A549 (cell line): ENCODE data around the gene AURKB. TPM values are rescaled to one million over a fixed set of nuclear protein-coding genes. Genes with fewer than 3 reads are reported as not detected.

Source experiments
- ATAC-seq, 2 experiments: fragments of 200-7000 bp in 1 of 2; fragments of >200 bp in 1 of 2; cut with Nextera tagmentation in 1 of 2; cut with Tn5 transposase in 1 of 2; 3 replicates each; pipeline versions ENCODE4 v1.8.0 to v1.9.1; 2018 to 2020; ENCODE audit warnings: mild to moderate bottlenecking in 1 of 2, moderate library complexity in 1 of 2
- CTCF ChIA-PET: fragments of 300-600 bp; sonication (Branson Sonifier 250); formaldehyde crosslinking; extraction: SDS; loops from one replicate; lab custom pipeline; 2021; ENCODE audit warnings: antibody characterized with exemption, inconsistent platforms; lab: Yijun Ruan, JAX
- POLR2A ChIA-PET: fragments of 350-600 bp; formaldehyde crosslinking; extraction: SDS; loops from one replicate; lab custom pipeline; 2021; ENCODE audit warnings: antibody characterized with exemption, inconsistent platforms; lab: Yijun Ruan, JAX
- DNase-seq, 2 experiments: peaks; one replicate each; pipeline versions ENCODE4 v3.0.0 to v3.0.0-alpha.2; 2011 to 2016; ENCODE audit warnings: low read depth in 1 of 2, low spot score in 1 of 2
- FAIRE-seq: peaks from 2 replicates; lab custom pipeline; 2011; peaks lifted over from hg19 to GRCh38; lab: Jason Lieb, UNC
- H3K27ac ChIP-seq, 2 experiments: fragments of >200 bp; sonication (Bioruptor Twin); formaldehyde crosslinking; 3 replicates each; pipeline ENCODE4 v1.5.1; 2016 to 2017
- H3K4me1 ChIP-seq: fragments of >200 bp; sonication (Bioruptor Twin); formaldehyde crosslinking; 3 replicates; pipeline ENCODE4 v1.6.1; 2016
- H3K4me2 ChIP-seq: fragments of >200 bp; sonication (Bioruptor Twin); formaldehyde crosslinking; 3 replicates; pipeline ENCODE4 v1.6.1; 2016
- H3K4me3 ChIP-seq: fragments of >200 bp; sonication (Bioruptor Twin); formaldehyde crosslinking; 3 replicates; pipeline ENCODE4 v1.5.1; 2016
- H3K9me3 ChIP-seq: fragments of >200 bp; sonication (Bioruptor Twin); formaldehyde crosslinking; 3 replicates; pipeline ENCODE4 v1.6.1; 2016
- FOXS1 ChIP-seq: fragments of 250-450 bp; sonication (Bioruptor Pico); IDR thresholded peaks from 2 replicates; pipeline ENCODE4 v1.5.0; 2020; ENCODE audit warnings: mild to moderate bottlenecking, moderate library complexity
- GATA3 ChIP-seq: IDR thresholded peaks from 2 replicates; pipeline ENCODE4 v1.6.1; 2012; ENCODE audit warnings: borderline replicate concordance
- HOXA7 ChIP-seq: fragments of 250-450 bp; sonication (Bioruptor Pico); IDR thresholded peaks from 2 replicates; pipeline ENCODE4 v1.5.0; 2020; ENCODE audit warnings: mild to moderate bottlenecking, moderate library complexity
- HOXB5 ChIP-seq: fragments of 250-450 bp; sonication (Bioruptor Pico); IDR thresholded peaks from 2 replicates; pipeline ENCODE4 v1.5.0; 2020; ENCODE audit warnings: mild to moderate bottlenecking, moderate library complexity
- RAD21 ChIP-seq, 2 experiments: fragments of >200 bp in 1 of 2; sonication (Bioruptor Twin) in 1 of 2; formaldehyde crosslinking in 1 of 2; IDR thresholded peaks in 1 of 2; conservative IDR thresholded peaks in 1 of 2; 2 replicates in 1 of 2; 3 replicates in 1 of 2; pipeline ENCODE4 v1.6.1; 2012 to 2018; ENCODE audit warnings: inconsistent platforms in 1 of 2
- RFX5 ChIP-seq: fragments of 450-650 bp; IDR thresholded peaks from 2 replicates; pipeline ENCODE4 v1.7.1; 2014; ENCODE audit warnings: antibody characterized with exemption, mild to moderate bottlenecking, moderate library complexity
- SREBF2 ChIP-seq: fragments of 450-650 bp; IDR thresholded peaks from 2 replicates; pipeline ENCODE4 v1.6.1; 2014; ENCODE audit warnings: mild to moderate bottlenecking, moderate library complexity
- TP53 ChIP-seq: fragments of 250-450 bp; sonication (Bioruptor Pico); IDR thresholded peaks from 2 replicates; pipeline ENCODE4 v1.5.0; 2021; ENCODE audit warnings: mild to moderate bottlenecking, moderate library complexity
- WGBS: methylation state at CpG from one replicate; pipeline ENCODE4 v1.1.6; 2017; ENCODE audit errors: missing lambda C conversion rate; 5-methylcytosine and 5-hydroxymethylcytosine counted together
- polyA plus RNA-seq, 4 experiments: library from polyadenylated mRNA; depleted of rRNA in 3 of 4; stranded (reverse); fragments of >200 nt; fragmentation: RNase III in 1 of 4; extraction: RNeasy Plus Mini Kit Qiagen cat#74134 plus additional on column Dnase treatment in 1 of 4; gene quantifications; 2 replicates in 3 of 4; 3 replicates in 1 of 4; pipeline ENCODE4 v1.2.3, GENCODE V29; 2011 to 2017
- TF ChIP-seq, protein P1 (sequence below): fragments of 250-450 bp; sonication (Bioruptor Pico); IDR thresholded peaks from 2 replicates; pipeline ENCODE4 v1.5.0; 2021; ENCODE audit warnings: mild to moderate bottlenecking, moderate library complexity, borderline replicate concordance
- TF ChIP-seq, protein P2 (sequence below): IDR thresholded peaks from 2 replicates; pipeline ENCODE4 v1.6.1; 2012; ENCODE audit warnings: low read depth, borderline replicate concordance
- TF ChIP-seq, protein P3 (sequence below): fragments of 200-600 bp; sonication (generic); IDR thresholded peaks from 2 replicates; pipeline ENCODE4 v1.6.1; 2016; ENCODE audit warnings: antibody characterized with exemption, mild to moderate bottlenecking, moderate library complexity
- TF ChIP-seq, protein P4 (sequence below): IDR thresholded peaks from 2 replicates; pipeline ENCODE4 v1.6.1; 2012

Gene AURKB
- polyA plus RNA-seq, 2 of the 4 experiments (the other 2 are of a cell fraction): 51.0 to 130 TPM

DNA sequence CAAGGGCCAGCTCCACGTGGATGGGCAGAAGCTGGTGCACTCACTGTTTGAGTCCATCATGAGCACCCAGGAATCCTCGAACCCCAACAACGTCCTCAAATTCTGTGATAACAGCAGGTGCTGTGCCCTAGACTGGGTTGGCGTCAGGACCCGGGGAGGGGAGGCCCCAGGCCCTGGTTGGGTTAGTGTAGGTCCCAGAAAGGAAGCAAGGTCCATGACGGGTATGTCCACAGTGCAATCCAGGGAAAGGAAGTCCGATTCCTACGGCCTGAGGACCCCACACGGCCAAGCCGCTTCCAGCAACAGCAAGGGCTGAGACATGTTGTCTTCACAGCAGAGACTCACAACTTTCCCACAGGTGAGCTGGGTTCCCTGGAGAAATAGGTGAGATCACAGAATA lies 45.9 kb upstream of the AURKB start:
- no peak overlapping the region for H3K27ac ChIP-seq
- H3K9me3 ChIP-seq: no peaks in the 10 kb centered on the region
- ChIA-PET POLR2A (no interaction called here), CTCF (interaction anchor here (0.6 to 2.9 kb wide), 6 partner anchors 15 to 128 kb away, joined by 3 to 14 read pairs (median 4); no protein-coding TSS in a partner anchor)
- ATAC-seq: no peak
- FAIRE-seq: no peak
- H3K4me3 ChIP-seq: no peak overlapping the region
- 91% methylated on average over 10 of the region's 10 CpGs for WGBS
- no peaks in the 10 kb centered on the region for H3K4me1 ChIP-seq
- no peak for DNase-seq
- TF ChIP-seq, protein P1, sequence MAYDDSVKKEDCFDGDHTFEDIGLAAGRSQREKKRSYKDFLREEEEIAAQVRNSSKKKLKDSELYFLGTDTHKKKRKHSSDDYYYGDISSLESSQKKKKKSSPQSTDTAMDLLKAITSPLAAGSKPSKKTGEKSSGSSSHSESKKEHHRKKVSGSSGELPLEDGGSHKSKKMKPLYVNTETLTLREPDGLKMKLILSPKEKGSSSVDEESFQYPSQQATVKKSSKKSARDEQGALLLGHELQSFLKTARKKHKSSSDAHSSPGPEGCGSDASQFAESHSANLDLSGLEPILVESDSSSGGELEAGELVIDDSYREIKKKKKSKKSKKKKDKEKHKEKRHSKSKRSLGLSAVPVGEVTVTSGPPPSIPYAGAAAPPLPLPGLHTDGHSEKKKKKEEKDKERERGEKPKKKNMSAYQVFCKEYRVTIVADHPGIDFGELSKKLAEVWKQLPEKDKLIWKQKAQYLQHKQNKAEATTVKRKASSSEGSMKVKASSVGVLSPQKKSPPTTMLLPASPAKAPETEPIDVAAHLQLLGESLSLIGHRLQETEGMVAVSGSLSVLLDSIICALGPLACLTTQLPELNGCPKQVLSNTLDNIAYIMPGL (CRISPR knock-in tag): no peak
- H3K4me2 ChIP-seq: no peak overlapping the region

DNA sequence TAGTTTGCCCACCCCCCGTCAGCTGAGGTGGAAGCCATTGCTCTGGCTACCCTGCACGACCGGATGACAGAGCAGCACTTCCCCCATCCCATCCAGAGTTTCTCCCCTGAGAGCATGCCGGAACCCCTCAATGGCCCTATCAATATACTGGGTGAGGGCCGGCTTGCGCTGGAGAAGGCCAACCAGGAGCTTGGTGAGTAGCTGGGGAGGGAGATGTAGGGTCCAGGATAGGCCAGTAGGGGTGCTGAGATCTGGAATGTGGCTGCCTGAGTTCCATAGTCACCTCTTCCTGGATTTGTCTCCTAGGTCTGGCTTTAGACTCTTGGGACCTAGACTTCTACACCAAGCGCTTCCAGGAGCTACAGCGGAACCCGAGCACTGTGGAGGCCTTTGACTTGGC lies 45.1 kb upstream of the AURKB start:
- Histone ChIP-seq H3K4me1 (peaks cover 2% of the 10 kb centered on the region), H3K4me2 (no peak overlapping the region), H3K27ac (no peak overlapping the region), H3K4me3 (no peak overlapping the region), H3K9me3 (no peaks in the 10 kb centered on the region)
- POLR2A ChIA-PET: interaction anchor here (1.0 to 1.2 kb wide), 2 partner anchors 33 to 40 kb away, joined by 3 read pairs; partner anchors contain the start of genes RANGRF and SLC25A35
- CTCF ChIA-PET: interaction anchor here (0.9 to 2.9 kb wide), 7 partner anchors 12 to 128 kb away, joined by 3 to 14 read pairs (median 3); no protein-coding TSS in a partner anchor
- ATAC-seq (peak; percentile 80 to 87), DNase-seq (peak; percentile 47), FAIRE-seq (no peak)
- over 99% methylated on average over 9 of the region's 9 CpGs for whole genome bisulfite sequencing
- TF ChIP-seq HOXB5 (CRISPR knock-in tag): no peak
- no peak for TF ChIP-seq GATA3
- TF ChIP-seq RFX5: no peak
- TF ChIP-seq SREBF2: no peak

DNA sequence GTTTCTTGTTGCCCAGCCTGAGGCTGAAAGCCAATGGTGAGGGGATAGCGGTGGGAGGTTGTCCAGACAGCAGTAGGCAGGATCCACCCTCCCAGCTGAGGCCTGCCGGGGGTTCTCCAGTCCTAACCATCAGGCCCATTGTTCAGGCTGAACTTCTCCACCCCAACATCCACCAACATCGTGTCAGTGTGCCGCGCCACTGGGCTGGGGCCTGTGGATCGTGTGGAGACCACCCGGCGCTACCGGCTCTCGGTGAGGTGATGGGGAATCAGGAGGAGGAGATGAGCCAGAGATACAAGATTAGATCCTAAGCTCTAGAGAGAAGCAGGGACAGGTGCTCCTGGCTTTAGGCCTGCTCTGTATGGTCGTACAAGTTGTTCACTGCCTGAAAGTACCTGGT lies 44.5 kb upstream of the AURKB start:
- Histone ChIP-seq H3K9me3 (no peaks in the 10 kb centered on the region), H3K4me1 (peaks cover 8% of the 10 kb centered on the region), H3K4me2 (no peak overlapping the region), H3K4me3 (no peak overlapping the region), H3K27ac (no peak overlapping the region)
- ChIA-PET POLR2A (interaction anchor here (1.0 to 1.2 kb wide), 2 partner anchors 34 to 41 kb away, joined by 3 read pairs; partner anchors contain the start of genes RANGRF and SLC25A35), CTCF (interaction anchor here (0.9 to 2.9 kb wide), 7 partner anchors 13 to 129 kb away, joined by 3 to 14 read pairs (median 3); no protein-coding TSS in a partner anchor)
- ATAC-seq (no peak), FAIRE-seq (no peak), DNase-seq (no peak)
- 97% methylated on average over 11 of the region's 11 CpGs for WGBS
- TF ChIP-seq HOXA7 (CRISPR knock-in tag) (no peak), FOXS1 (CRISPR knock-in tag) (no peak), TP53 (CRISPR knock-in tag) (no peak), RAD21 (conservative IDR thresholded peaks at IDR 0.05 in 1 of 2, IDR thresholded peaks at IDR 0.05 in 1 of 2) (no peak)
- TF ChIP-seq, protein P2, sequence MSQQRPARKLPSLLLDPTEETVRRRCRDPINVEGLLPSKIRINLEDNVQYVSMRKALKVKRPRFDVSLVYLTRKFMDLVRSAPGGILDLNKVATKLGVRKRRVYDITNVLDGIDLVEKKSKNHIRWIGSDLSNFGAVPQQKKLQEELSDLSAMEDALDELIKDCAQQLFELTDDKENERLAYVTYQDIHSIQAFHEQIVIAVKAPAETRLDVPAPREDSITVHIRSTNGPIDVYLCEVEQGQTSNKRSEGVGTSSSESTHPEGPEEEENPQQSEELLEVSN: no peak
- TF ChIP-seq, protein P1 (CRISPR knock-in tag): no peak
- TF ChIP-seq, protein P3, sequence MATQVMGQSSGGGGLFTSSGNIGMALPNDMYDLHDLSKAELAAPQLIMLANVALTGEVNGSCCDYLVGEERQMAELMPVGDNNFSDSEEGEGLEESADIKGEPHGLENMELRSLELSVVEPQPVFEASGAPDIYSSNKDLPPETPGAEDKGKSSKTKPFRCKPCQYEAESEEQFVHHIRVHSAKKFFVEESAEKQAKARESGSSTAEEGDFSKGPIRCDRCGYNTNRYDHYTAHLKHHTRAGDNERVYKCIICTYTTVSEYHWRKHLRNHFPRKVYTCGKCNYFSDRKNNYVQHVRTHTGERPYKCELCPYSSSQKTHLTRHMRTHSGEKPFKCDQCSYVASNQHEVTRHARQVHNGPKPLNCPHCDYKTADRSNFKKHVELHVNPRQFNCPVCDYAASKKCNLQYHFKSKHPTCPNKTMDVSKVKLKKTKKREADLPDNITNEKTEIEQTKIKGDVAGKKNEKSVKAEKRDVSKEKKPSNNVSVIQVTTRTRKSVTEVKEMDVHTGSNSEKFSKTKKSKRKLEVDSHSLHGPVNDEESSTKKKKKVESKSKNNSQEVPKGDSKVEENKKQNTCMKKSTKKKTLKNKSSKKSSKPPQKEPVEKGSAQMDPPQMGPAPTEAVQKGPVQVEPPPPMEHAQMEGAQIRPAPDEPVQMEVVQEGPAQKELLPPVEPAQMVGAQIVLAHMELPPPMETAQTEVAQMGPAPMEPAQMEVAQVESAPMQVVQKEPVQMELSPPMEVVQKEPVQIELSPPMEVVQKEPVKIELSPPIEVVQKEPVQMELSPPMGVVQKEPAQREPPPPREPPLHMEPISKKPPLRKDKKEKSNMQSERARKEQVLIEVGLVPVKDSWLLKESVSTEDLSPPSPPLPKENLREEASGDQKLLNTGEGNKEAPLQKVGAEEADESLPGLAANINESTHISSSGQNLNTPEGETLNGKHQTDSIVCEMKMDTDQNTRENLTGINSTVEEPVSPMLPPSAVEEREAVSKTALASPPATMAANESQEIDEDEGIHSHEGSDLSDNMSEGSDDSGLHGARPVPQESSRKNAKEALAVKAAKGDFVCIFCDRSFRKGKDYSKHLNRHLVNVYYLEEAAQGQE: no peak
- TF ChIP-seq, protein P4, sequence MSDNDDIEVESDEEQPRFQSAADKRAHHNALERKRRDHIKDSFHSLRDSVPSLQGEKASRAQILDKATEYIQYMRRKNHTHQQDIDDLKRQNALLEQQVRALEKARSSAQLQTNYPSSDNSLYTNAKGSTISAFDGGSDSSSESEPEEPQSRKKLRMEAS: no peak
